HCT116 (cell line): ENCODE measurements around the gene EIF2B2. TPM values are rescaled to one million over a fixed set of nuclear protein-coding genes. Genes with fewer than 3 reads are reported as not detected.

Experiments used
- ATAC-seq: fragments of 200-7000 bp; cut with Tn5 transposase; 2 replicates; pipeline ENCODE4 v1.9.1; 2020; ENCODE audit warnings: mild to moderate bottlenecking, moderate library complexity
- BruUV-seq: library from RNA; stranded (reverse); fragments of 400-500 nt; replicated peaks from 2 replicates; lab custom pipeline; 2021; lab: Mats Ljungman, UMichigan
- CTCF ChIA-PET: fragments of 300-600 bp; sonication (Branson Sonifier 250); formaldehyde crosslinking; loops from one replicate; lab custom pipeline; 2021; ENCODE audit warnings: antibody characterized with exemption; lab: Charles Lee
- POLR2A ChIA-PET: fragments of 300-600, 350-600 bp; sonication (Branson Sonifier 250); formaldehyde crosslinking; loops from one replicate; lab custom pipeline; 2021; ENCODE audit warnings: antibody characterized with exemption; lab: Charles Lee
- RAD21 ChIA-PET, 2 experiments: fragments of 300-600 bp; sonication (Branson Sonifier 250); formaldehyde crosslinking; loops; one replicate each; lab custom pipeline; 2023; ENCODE audit warnings: low total read pairs in 2 of 2; ENCODE audit not compliant: uncharacterized antibody in 2 of 2, unreplicated experiment in 2 of 2, low non-redundant PET in 1 of 2; lab: Charles Lee
- DNase-seq: peaks from one replicate; pipeline ENCODE4 v3.0.0-alpha.2; 2010; ENCODE audit warnings: low read depth, low spot score
- H2AFZ ChIP-seq: fragments of 200-600 bp; shearing (Covaris generic), sonication (generic); 2 replicates; pipeline ENCODE4 v1.6.1; 2017; ENCODE audit warnings: low read depth, mixed run types, mixed read lengths, antibody characterized with exemption, low read length; ENCODE audit not compliant: poor library complexity, severe bottlenecking
- H3K27ac ChIP-seq: 2 replicates; pipeline ENCODE4 v1.5.1; 2012; ENCODE audit warnings: low read depth, low read length
- H3K27me3 ChIP-seq: fragments of 200-600 bp; sonication (generic); 2 replicates; pipeline ENCODE4 v1.6.1; 2016; ENCODE audit warnings: mixed run types, low read length, mixed read lengths; ENCODE audit not compliant: insufficient read depth
- H3K36me3 ChIP-seq, 2 experiments: fragments of 200-500 bp in 1 of 2; fragments of 200-600 bp in 1 of 2; sonication (Bioruptor generic) in 1 of 2; sonication (generic) in 1 of 2; 2 replicates each; pipeline versions ENCODE4 v1.5.1 to v1.6.1; 2014 to 2016; ENCODE audit warnings: low read length in 2 of 2, inconsistent platforms in 1 of 2, mixed read lengths in 1 of 2, mixed run types in 1 of 2; ENCODE audit not compliant: insufficient read depth in 2 of 2, control insufficient read depth in 1 of 2
- H3K4me1 ChIP-seq, 2 experiments: fragments of 200-600 bp in 1 of 2; sonication (generic) in 1 of 2; 2 replicates each; pipeline versions ENCODE4 v1.5.1 to v1.6.1; 2012 to 2017; ENCODE audit warnings: low read length in 2 of 2, inconsistent platforms in 1 of 2, mild to moderate bottlenecking in 1 of 2, mixed read lengths in 1 of 2, mixed run types in 1 of 2, moderate library complexity in 1 of 2; ENCODE audit not compliant: insufficient read depth in 2 of 2, control insufficient read depth in 1 of 2
- H3K4me2 ChIP-seq: fragments of 200-600 bp; sonication (generic); 2 replicates; pipeline ENCODE4 v1.6.1; 2017; ENCODE audit warnings: mixed run types, low read length, mixed read lengths
- H3K4me3 ChIP-seq, 2 experiments: fragments of 200-600 bp in 1 of 2; sonication (generic) in 1 of 2; replicated peaks in 1 of 2; 2 replicates each; pipeline ENCODE4 v1.5.1; 2011 to 2016; ENCODE audit warnings: low read length in 2 of 2, control low read depth in 1 of 2, low read depth in 1 of 2, mild to moderate bottlenecking in 1 of 2, mixed read lengths in 1 of 2, mixed run types in 1 of 2
- H3K79me2 ChIP-seq: fragments of 200-600 bp; sonication (generic); 2 replicates; pipeline ENCODE4 v1.6.1; 2017; ENCODE audit warnings: mild to moderate bottlenecking, mixed run types, low read length, moderate library complexity, mixed read lengths; ENCODE audit not compliant: insufficient read depth
- H3K9ac ChIP-seq: fragments of 200-600 bp; sonication (generic); 2 replicates; pipeline ENCODE4 v1.6.1; 2016; ENCODE audit warnings: low read length, mixed read lengths
- H3K9me2 ChIP-seq: fragments of 200-600 bp; sonication (generic), shearing (Covaris generic); 2 replicates; pipeline ENCODE4 v1.6.1; 2017; ENCODE audit warnings: mixed run types, mild to moderate bottlenecking, moderate library complexity; ENCODE audit not compliant: insufficient read depth
- H3K9me3 ChIP-seq, 2 experiments: fragments of 200-500 bp in 1 of 2; fragments of 200-600 bp in 1 of 2; sonication (Bioruptor generic) in 1 of 2; sonication (generic) in 1 of 2; 2 replicates each; pipeline ENCODE4 v1.6.1; 2014 to 2017; ENCODE audit warnings: low read length in 2 of 2, mixed read lengths in 2 of 2, inconsistent platforms in 1 of 2, low read depth in 1 of 2, mild to moderate bottlenecking in 1 of 2, mixed run types in 1 of 2, moderate library complexity in 1 of 2; ENCODE audit not compliant: control insufficient read depth in 1 of 2, insufficient read depth in 1 of 2
- H4K20me1 ChIP-seq: fragments of 200-600 bp; sonication (generic), shearing (Covaris generic); 2 replicates; pipeline ENCODE4 v1.6.1; 2017; ENCODE audit warnings: mixed run types, mild to moderate bottlenecking, moderate library complexity; ENCODE audit not compliant: insufficient read depth
- CBX3 ChIP-seq: IDR thresholded peaks from 2 replicates; pipeline ENCODE4 v1.6.1; 2012; ENCODE audit warnings: low read depth
- CEBPB ChIP-seq: IDR thresholded peaks from 2 replicates; pipeline ENCODE4 v1.6.1; 2012; ENCODE audit warnings: low read depth
- EGR1 ChIP-seq: IDR thresholded peaks from 2 replicates; pipeline ENCODE4 v1.6.1; 2012; ENCODE audit warnings: low read depth
- ELF1 ChIP-seq: IDR thresholded peaks from 2 replicates; pipeline ENCODE4 v1.6.1; 2012; ENCODE audit warnings: low read depth, borderline replicate concordance
- EZH2 ChIP-seq: fragments of 200-600 bp; sonication (generic); IDR thresholded peaks from 2 replicates; pipeline ENCODE4 v1.6.1; 2017; ENCODE audit warnings: antibody characterized with exemption, mixed run types
- EZH2phosphoT487 ChIP-seq: fragments of 200-600 bp; IDR thresholded peaks from 2 replicates; pipeline ENCODE4 v1.6.1; 2018; ENCODE audit warnings: antibody characterized with exemption, borderline replicate concordance
- FOSL1 ChIP-seq: IDR thresholded peaks from 2 replicates; pipeline ENCODE4 v1.6.1; 2012; ENCODE audit warnings: low read depth
- JUND ChIP-seq: IDR thresholded peaks from 2 replicates; pipeline ENCODE4 v1.6.1; 2012
- POLR2A ChIP-seq: IDR thresholded peaks from 2 replicates; pipeline ENCODE4 v1.7.0; 2011; ENCODE audit warnings: borderline replicate concordance; ENCODE audit not compliant: insufficient read depth, insufficient read length; ENCODE audit errors: extremely low read depth
- RAD21 ChIP-seq: IDR thresholded peaks from 2 replicates; pipeline ENCODE4 v1.6.1; 2012; ENCODE audit warnings: low read depth, mild to moderate bottlenecking
- SIN3A ChIP-seq: IDR thresholded peaks from 2 replicates; pipeline ENCODE4 v1.6.1; 2012; ENCODE audit warnings: low read depth
- YY1 ChIP-seq: IDR thresholded peaks from 2 replicates; pipeline ENCODE4 v1.6.1; 2011; ENCODE audit warnings: low read length, low read depth, moderate library complexity, mild to moderate bottlenecking; ENCODE audit not compliant: insufficient replicate concordance; ENCODE audit errors: extremely low read depth
- ZFX ChIP-seq: fragments of 450-650 bp; IDR thresholded peaks from 2 replicates; pipeline ENCODE4 v1.6.1; 2017
- intact Hi-C: fragments of 100-400 bp; cut with micrococcal nuclease; formaldehyde crosslinking; loops from 2 replicates; pipeline ENCODE4 v1.10.0; 2022
- total RNA-seq: library from RNA; stranded (reverse); gene quantifications from one replicate; pipeline ENCODE4 v1.2.1, GENCODE V29; 2021; ENCODE audit not compliant: unreplicated experiment
- TF ChIP-seq, protein P1 (sequence below), 3 experiments: fragments of 200-600 bp in 1 of 3; sonication (generic) in 1 of 3; IDR thresholded peaks in 2 of 3; conservative IDR thresholded peaks in 1 of 3; 2 replicates each; pipeline ENCODE4 v1.5.1; 2012 to 2017; ENCODE audit warnings: low read depth in 2 of 3, low read length in 2 of 3, antibody characterized with exemption in 1 of 3, borderline replicate concordance in 1 of 3, control low read depth in 1 of 3, mild to moderate bottlenecking in 1 of 3, mixed read lengths in 1 of 3, mixed run types in 1 of 3, moderate library complexity in 1 of 3; ENCODE audit not compliant: insufficient read depth in 1 of 3
- TF ChIP-seq, protein P2 (sequence below): IDR thresholded peaks from 2 replicates; pipeline ENCODE4 v1.6.1; 2012; ENCODE audit warnings: low read depth
- TF ChIP-seq, protein P3 (sequence below): IDR thresholded peaks from 2 replicates; pipeline ENCODE4 v1.6.1; 2012
- TF ChIP-seq, protein P4 (sequence below): IDR thresholded peaks from 2 replicates; pipeline ENCODE4 v1.6.1; 2011; ENCODE audit warnings: mild to moderate bottlenecking, low read length, moderate library complexity; ENCODE audit not compliant: insufficient replicate concordance; ENCODE audit errors: extremely low read depth

EIF2B2 gene
- total RNA-seq, 1 experiment from 2014 or later = 54.8 TPM

DNA sequence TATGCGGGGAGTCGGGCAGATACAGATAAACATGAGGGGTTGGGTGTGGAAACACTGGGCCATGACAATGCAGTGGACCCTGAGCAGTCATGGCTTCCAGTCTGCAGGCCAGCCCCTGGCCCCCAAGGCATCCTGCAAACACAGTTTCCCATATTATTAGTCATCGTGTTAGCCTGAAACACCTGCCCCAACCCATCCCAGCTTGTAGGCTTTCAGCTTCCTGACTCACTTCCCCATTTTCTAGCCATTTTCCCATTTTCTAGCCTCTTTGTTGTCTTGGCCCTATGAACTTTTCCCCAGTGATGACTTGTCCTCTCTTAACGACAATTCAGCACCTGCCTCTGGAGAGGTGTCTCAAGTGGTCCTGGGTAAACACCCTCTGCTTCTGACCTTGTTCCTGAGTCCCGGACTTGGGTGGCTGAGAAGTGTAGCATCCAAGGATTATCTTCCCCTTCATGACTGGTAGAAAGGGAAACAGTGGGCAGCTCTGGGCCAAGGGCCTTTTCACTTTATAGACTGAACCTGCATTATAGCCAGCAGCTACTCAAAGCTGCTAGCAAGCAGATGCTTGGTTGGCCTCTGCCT is 43.0 kb upstream of the EIF2B2 start:
- ChIA-PET POLR2A (no interaction called here), CTCF (no interaction called here), RAD21 (no interaction called here)
- Histone ChIP-seq H3K4me2 (no peak overlapping the region), H3K4me3 (no peak overlapping the region), H4K20me1 (no peaks in the 10 kb centered on the region), H3K27ac (no peak overlapping the region), H3K79me2 (no peaks in the 10 kb centered on the region), H3K36me3 (no peaks in the 10 kb centered on the region), H3K27me3 (no peaks in the 10 kb centered on the region), H3K9ac (no peak overlapping the region), H3K4me1 (peaks cover 0 to 14% of the 10 kb centered on the region in 2 experiments; a peak in 1 of 4 replicates), H2AFZ (no peak overlapping the region), H3K9me3 (no peaks in the 10 kb centered on the region), H3K9me2 (no peaks in the 10 kb centered on the region)
- no peak for ATAC-seq
- no peak for TF ChIP-seq JUND
- TF ChIP-seq RAD21 = no peak
- TF ChIP-seq EZH2phosphoT487 = no peak
- no peak for TF ChIP-seq CBX3
- TF ChIP-seq YY1 = no peak
- TF ChIP-seq FOSL1 = no peak
- no peak for TF ChIP-seq CEBPB
- no peak for TF ChIP-seq ZFX
- TF ChIP-seq, protein P1, sequence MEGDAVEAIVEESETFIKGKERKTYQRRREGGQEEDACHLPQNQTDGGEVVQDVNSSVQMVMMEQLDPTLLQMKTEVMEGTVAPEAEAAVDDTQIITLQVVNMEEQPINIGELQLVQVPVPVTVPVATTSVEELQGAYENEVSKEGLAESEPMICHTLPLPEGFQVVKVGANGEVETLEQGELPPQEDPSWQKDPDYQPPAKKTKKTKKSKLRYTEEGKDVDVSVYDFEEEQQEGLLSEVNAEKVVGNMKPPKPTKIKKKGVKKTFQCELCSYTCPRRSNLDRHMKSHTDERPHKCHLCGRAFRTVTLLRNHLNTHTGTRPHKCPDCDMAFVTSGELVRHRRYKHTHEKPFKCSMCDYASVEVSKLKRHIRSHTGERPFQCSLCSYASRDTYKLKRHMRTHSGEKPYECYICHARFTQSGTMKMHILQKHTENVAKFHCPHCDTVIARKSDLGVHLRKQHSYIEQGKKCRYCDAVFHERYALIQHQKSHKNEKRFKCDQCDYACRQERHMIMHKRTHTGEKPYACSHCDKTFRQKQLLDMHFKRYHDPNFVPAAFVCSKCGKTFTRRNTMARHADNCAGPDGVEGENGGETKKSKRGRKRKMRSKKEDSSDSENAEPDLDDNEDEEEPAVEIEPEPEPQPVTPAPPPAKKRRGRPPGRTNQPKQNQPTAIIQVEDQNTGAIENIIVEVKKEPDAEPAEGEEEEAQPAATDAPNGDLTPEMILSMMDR (IDR thresholded peaks at IDR 0.05 in 2 of 3, conservative IDR thresholded peaks at IDR 0.05 in 1 of 3; ENCODE audit: borderline replicate concordance in 1 of 3, insufficient read depth in 1 of 3, low read depth in 2 of 3, low read length in 2 of 3) = no peak
- no peak for TF ChIP-seq ELF1
- no peak for TF ChIP-seq POLR2A
- TF ChIP-seq EGR1 = no peak
- TF ChIP-seq, protein P2, sequence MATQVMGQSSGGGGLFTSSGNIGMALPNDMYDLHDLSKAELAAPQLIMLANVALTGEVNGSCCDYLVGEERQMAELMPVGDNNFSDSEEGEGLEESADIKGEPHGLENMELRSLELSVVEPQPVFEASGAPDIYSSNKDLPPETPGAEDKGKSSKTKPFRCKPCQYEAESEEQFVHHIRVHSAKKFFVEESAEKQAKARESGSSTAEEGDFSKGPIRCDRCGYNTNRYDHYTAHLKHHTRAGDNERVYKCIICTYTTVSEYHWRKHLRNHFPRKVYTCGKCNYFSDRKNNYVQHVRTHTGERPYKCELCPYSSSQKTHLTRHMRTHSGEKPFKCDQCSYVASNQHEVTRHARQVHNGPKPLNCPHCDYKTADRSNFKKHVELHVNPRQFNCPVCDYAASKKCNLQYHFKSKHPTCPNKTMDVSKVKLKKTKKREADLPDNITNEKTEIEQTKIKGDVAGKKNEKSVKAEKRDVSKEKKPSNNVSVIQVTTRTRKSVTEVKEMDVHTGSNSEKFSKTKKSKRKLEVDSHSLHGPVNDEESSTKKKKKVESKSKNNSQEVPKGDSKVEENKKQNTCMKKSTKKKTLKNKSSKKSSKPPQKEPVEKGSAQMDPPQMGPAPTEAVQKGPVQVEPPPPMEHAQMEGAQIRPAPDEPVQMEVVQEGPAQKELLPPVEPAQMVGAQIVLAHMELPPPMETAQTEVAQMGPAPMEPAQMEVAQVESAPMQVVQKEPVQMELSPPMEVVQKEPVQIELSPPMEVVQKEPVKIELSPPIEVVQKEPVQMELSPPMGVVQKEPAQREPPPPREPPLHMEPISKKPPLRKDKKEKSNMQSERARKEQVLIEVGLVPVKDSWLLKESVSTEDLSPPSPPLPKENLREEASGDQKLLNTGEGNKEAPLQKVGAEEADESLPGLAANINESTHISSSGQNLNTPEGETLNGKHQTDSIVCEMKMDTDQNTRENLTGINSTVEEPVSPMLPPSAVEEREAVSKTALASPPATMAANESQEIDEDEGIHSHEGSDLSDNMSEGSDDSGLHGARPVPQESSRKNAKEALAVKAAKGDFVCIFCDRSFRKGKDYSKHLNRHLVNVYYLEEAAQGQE = no peak
- no peak for TF ChIP-seq SIN3A
- TF ChIP-seq, protein P3, sequence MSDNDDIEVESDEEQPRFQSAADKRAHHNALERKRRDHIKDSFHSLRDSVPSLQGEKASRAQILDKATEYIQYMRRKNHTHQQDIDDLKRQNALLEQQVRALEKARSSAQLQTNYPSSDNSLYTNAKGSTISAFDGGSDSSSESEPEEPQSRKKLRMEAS = no peak
- TF ChIP-seq, protein P4, sequence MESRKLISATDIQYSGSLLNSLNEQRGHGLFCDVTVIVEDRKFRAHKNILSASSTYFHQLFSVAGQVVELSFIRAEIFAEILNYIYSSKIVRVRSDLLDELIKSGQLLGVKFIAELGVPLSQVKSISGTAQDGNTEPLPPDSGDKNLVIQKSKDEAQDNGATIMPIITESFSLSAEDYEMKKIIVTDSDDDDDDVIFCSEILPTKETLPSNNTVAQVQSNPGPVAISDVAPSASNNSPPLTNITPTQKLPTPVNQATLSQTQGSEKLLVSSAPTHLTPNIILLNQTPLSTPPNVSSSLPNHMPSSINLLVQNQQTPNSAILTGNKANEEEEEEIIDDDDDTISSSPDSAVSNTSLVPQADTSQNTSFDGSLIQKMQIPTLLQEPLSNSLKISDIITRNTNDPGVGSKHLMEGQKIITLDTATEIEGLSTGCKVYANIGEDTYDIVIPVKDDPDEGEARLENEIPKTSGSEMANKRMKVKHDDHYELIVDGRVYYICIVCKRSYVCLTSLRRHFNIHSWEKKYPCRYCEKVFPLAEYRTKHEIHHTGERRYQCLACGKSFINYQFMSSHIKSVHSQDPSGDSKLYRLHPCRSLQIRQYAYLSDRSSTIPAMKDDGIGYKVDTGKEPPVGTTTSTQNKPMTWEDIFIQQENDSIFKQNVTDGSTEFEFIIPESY = no peak
- no peak for TF ChIP-seq EZH2
- intact Hi-C loops = no loop called here
- BruUV-seq = no TSS peak
- no peak for DNase-seq
